HEK293 (cell line): ENCODE results near the gene EDIL3.

Experiments
- CTCF ChIA-PET: fragments of 350-600 bp; formaldehyde crosslinking; extraction: SDS; loops from one replicate; lab custom pipeline; 2021; ENCODE audit warnings: antibody characterized with exemption; lab: Yijun Ruan, JAX
- POLR2A ChIA-PET: fragments of 300-600 bp; formaldehyde crosslinking; extraction: SDS; loops from one replicate; lab custom pipeline; 2020; ENCODE audit warnings: antibody characterized with exemption, inconsistent platforms; lab: Yijun Ruan, JAX
- H3K27ac ChIP-seq: fragments of 200-500 bp; sonication (Bioruptor generic); 2 replicates; pipeline ENCODE4 v1.5.1; 2014; ENCODE audit warnings: low read depth, low read length, control low read depth, inconsistent platforms; ENCODE audit errors: extremely low read depth
- H3K36me3 ChIP-seq, 2 experiments: fragments of 200-500 bp in 1 of 2; sonication (Bioruptor generic) in 1 of 2; 1 replicate in 1 of 2; 2 replicates in 1 of 2; pipeline ENCODE4 v1.5.1; 2014 to 2017; ENCODE audit warnings: inconsistent platforms in 2 of 2, low read length in 2 of 2; ENCODE audit not compliant: control insufficient read depth in 2 of 2, insufficient read depth in 1 of 2
- H3K4me1 ChIP-seq: fragments of 200-500 bp; sonication (Bioruptor generic); 2 replicates; pipeline ENCODE4 v1.5.1; 2014; ENCODE audit warnings: mild to moderate bottlenecking, low read length, inconsistent platforms; ENCODE audit not compliant: control insufficient read depth, insufficient read depth
- H3K4me3 ChIP-seq: 2 replicates; pipeline ENCODE4 v1.5.1; 2011; ENCODE audit warnings: low read depth, mild to moderate bottlenecking, control low read depth, low read length, moderate library complexity
- H3K9me3 ChIP-seq: fragments of 200-500 bp; sonication (Bioruptor generic); 2 replicates; pipeline ENCODE4 v1.5.1; 2014; ENCODE audit warnings: low read depth, low read length, inconsistent platforms; ENCODE audit not compliant: control insufficient read depth, insufficient read depth
- FEZF1 ChIP-seq: fragments of 450-650 bp; formaldehyde crosslinking; IDR thresholded peaks from 2 replicates; pipeline ENCODE4 v1.5.1; 2016; ENCODE audit warnings: missing biosample characterization, missing genetic modification characterization
- KLF8 ChIP-seq: fragments of 450-650 bp; formaldehyde crosslinking; IDR thresholded peaks from 2 replicates; pipeline ENCODE4 v1.5.1; 2016; ENCODE audit warnings: missing biosample characterization, missing genetic modification characterization
- YY2 ChIP-seq: fragments of 450-650 bp; formaldehyde crosslinking; IDR thresholded peaks from 2 replicates; pipeline ENCODE4 v1.5.1; 2016; ENCODE audit warnings: missing biosample characterization, missing genetic modification characterization
- ZBTB20 ChIP-seq: fragments of 450-650 bp; formaldehyde crosslinking; IDR thresholded peaks from 2 replicates; pipeline ENCODE4 v1.5.1; 2016; ENCODE audit warnings: missing biosample characterization, missing genetic modification characterization
- ZNF112 ChIP-seq: fragments of 450-650 bp; formaldehyde crosslinking; IDR thresholded peaks from 2 replicates; pipeline ENCODE4 v1.5.0; 2017; ENCODE audit warnings: missing biosample characterization, missing genetic modification characterization
- ZNF24 ChIP-seq: fragments of 450-650 bp; formaldehyde crosslinking; IDR thresholded peaks from 2 replicates; pipeline ENCODE4 v1.5.1; 2016; ENCODE audit warnings: missing biosample characterization, missing genetic modification characterization
- ZNF248 ChIP-seq: fragments of 450-650 bp; formaldehyde crosslinking; IDR thresholded peaks from 2 replicates; pipeline ENCODE4 v1.5.1; 2017; ENCODE audit warnings: missing biosample characterization, missing genetic modification characterization
- ZNF341 ChIP-seq: fragments of 450-650 bp; formaldehyde crosslinking; IDR thresholded peaks from 2 replicates; pipeline ENCODE4; 2016; ENCODE audit warnings: low read depth, missing biosample characterization, missing genetic modification characterization
- ZNF394 ChIP-seq: fragments of 450-650 bp; formaldehyde crosslinking; IDR thresholded peaks from 2 replicates; pipeline ENCODE4 v1.5.1; 2016; ENCODE audit warnings: missing biosample characterization, missing genetic modification characterization, mild to moderate bottlenecking, moderate library complexity, borderline replicate concordance
- ZNF571 ChIP-seq: fragments of 450-650 bp; formaldehyde crosslinking; IDR thresholded peaks from 2 replicates; pipeline ENCODE4 v1.5.0; 2017; ENCODE audit warnings: missing biosample characterization, missing genetic modification characterization
- ZNF610 ChIP-seq: fragments of 450-650 bp; formaldehyde crosslinking; IDR thresholded peaks from 2 replicates; pipeline ENCODE4 v1.5.1; 2016; ENCODE audit warnings: missing biosample characterization, missing genetic modification characterization, borderline replicate concordance
- ZNF654 ChIP-seq: fragments of 450-650 bp; formaldehyde crosslinking; IDR thresholded peaks from 2 replicates; pipeline ENCODE4 v1.5.1; 2016; ENCODE audit warnings: low read depth, missing biosample characterization, missing genetic modification characterization
- TF ChIP-seq, protein P1 (sequence below): fragments of 450-650 bp; formaldehyde crosslinking; IDR thresholded peaks from 2 replicates; pipeline ENCODE4 v1.5.1; 2016; ENCODE audit warnings: missing biosample characterization, missing genetic modification characterization
- TF ChIP-seq, protein P2 (sequence below): fragments of 450-650 bp; formaldehyde crosslinking; IDR thresholded peaks from 2 replicates; pipeline ENCODE4 v1.5.1; 2016; ENCODE audit warnings: missing biosample characterization, missing genetic modification characterization
- TF ChIP-seq, protein P3 (sequence below): fragments of 450-650 bp; formaldehyde crosslinking; IDR thresholded peaks from 2 replicates; pipeline ENCODE4 v1.5.1; 2016; ENCODE audit warnings: missing biosample characterization, missing genetic modification characterization, borderline replicate concordance
- TF ChIP-seq, protein P4 (sequence below): fragments of 450-650 bp; formaldehyde crosslinking; IDR thresholded peaks from 2 replicates; pipeline ENCODE4 v1.5.1; 2017; ENCODE audit warnings: missing biosample characterization, missing genetic modification characterization

EDIL3 gene

DNA sequence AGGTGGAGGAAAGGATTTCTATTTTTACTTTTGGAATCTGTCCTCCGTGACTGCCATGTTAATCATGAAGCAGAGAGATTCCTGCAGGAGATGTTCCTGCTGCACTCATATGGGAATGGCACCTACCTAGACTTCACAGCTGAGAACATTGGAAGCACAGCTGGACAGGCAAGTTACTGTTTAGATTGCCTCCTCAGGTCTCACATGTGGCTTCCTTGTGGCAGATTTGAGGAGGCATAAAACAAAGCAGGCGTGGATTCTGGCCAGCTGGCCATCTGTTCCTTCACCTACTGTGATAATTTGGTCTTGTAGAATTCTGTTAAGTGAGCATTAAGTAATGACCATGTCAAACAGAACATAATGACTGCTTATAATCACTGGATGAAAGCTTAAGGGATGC lies 193.4 kb downstream of the EDIL3 start (continued):
- TF ChIP-seq, protein P1, sequence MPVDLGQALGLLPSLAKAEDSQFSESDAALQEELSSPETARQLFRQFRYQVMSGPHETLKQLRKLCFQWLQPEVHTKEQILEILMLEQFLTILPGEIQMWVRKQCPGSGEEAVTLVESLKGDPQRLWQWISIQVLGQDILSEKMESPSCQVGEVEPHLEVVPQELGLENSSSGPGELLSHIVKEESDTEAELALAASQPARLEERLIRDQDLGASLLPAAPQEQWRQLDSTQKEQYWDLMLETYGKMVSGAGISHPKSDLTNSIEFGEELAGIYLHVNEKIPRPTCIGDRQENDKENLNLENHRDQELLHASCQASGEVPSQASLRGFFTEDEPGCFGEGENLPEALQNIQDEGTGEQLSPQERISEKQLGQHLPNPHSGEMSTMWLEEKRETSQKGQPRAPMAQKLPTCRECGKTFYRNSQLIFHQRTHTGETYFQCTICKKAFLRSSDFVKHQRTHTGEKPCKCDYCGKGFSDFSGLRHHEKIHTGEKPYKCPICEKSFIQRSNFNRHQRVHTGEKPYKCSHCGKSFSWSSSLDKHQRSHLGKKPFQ (tag by site-specific recombination), result no peak
- TF ChIP-seq ZNF24 (no peak), ZNF654 (tag by site-specific recombination) (no peak), KLF8 (tag by site-specific recombination) (no peak), ZNF341 (tag by site-specific recombination) (no peak), ZNF571 (tag by site-specific recombination) (no peak)

DNA sequence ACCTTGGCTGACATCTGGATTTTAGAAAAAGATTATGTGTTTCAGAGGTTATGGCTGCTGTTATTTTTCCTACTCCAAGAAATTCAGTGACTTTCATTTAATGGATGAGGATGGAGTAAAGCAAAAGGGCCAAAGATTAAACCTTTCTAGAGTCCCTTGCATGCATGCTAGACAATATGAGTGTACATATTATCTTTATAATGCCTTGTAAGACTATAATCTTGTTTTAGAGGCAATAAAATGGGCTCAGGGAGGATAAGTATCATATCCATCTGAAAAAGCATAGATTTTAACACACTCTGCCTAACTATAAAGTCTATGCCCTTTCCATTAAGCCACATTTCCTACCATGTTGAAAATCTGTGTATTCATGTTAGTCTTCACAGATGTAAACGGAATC lies 199.8 kb downstream of the EDIL3 start:
- Histone ChIP-seq H3K4me3 (no peak overlapping the region), H3K36me3 (no peaks in the 10 kb centered on the region)
- TF ChIP-seq ZNF112 (no peak), ZBTB20 (no peak), ZNF610 (tag by site-specific recombination) (no peak), ZNF248 (tag by site-specific recombination) (no peak)
- TF ChIP-seq, all 188 proteins: peak for 0
- CTCF ChIA-PET, result no interaction called here
- Histone ChIP-seq H3K4me1 (no peaks in the 10 kb centered on the region), H3K27ac (no peak overlapping the region), H3K9me3 (no peaks in the 10 kb centered on the region)
- POLR2A ChIA-PET, result no interaction called here

DNA sequence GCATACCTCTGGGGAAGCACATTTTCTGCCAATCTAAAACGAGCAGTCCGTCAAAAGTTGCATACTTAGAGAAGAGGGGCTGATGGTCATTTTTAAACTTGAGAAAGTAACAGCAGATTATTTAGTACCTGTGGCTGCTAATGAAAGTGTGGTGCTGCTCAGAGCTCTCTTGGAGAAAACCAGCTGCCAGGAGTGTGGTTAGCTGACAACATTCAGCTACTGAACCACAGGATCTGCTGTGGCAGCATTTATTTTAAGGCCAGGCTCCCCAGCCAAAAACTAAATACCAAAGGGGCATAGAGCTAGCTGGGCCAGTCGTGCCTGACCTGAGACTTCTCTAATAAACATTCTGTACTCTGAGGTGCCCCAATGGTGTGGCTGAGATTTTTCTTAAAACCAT lies 203.6 kb downstream of the EDIL3 start:
- no peaks in the 10 kb centered on the region for H3K9me3 ChIP-seq
- no peak overlapping the region for H3K27ac ChIP-seq
- POLR2A ChIA-PET, result no interaction called here
- peak; percentile 69 for TF ChIP-seq FEZF1
- TF ChIP-seq, protein P2, sequence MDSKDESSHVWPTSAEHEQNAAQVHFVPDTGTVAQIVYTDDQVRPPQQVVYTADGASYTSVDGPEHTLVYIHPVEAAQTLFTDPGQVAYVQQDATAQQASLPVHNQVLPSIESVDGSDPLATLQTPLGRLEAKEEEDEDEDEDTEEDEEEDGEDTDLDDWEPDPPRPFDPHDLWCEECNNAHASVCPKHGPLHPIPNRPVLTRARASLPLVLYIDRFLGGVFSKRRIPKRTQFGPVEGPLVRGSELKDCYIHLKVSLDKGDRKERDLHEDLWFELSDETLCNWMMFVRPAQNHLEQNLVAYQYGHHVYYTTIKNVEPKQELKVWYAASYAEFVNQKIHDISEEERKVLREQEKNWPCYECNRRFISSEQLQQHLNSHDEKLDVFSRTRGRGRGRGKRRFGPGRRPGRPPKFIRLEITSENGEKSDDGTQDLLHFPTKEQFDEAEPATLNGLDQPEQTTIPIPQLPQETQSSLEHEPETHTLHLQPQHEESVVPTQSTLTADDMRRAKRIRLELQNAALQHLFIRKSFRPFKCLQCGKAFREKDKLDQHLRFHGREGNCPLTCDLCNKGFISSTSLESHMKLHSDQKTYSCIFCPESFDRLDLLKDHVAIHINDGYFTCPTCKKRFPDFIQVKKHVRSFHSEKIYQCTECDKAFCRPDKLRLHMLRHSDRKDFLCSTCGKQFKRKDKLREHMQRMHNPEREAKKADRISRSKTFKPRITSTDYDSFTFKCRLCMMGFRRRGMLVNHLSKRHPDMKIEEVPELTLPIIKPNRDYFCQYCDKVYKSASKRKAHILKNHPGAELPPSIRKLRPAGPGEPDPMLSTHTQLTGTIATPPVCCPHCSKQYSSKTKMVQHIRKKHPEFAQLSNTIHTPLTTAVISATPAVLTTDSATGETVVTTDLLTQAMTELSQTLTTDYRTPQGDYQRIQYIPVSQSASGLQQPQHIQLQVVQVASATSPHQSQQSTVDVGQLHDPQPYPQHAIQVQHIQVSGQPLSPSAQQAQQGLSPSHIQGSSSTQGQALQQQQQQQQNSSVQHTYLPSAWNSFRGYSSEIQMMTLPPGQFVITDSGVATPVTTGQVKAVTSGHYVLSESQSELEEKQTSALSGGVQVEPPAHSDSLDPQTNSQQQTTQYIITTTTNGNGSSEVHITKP, result no peak
- TF ChIP-seq, all 188 proteins: peak for 1
- H3K36me3 ChIP-seq, result no peaks in the 10 kb centered on the region
- no peaks in the 10 kb centered on the region for H3K4me1 ChIP-seq
- no peak overlapping the region for H3K4me3 ChIP-seq
- CTCF ChIA-PET, result no interaction called here

DNA sequence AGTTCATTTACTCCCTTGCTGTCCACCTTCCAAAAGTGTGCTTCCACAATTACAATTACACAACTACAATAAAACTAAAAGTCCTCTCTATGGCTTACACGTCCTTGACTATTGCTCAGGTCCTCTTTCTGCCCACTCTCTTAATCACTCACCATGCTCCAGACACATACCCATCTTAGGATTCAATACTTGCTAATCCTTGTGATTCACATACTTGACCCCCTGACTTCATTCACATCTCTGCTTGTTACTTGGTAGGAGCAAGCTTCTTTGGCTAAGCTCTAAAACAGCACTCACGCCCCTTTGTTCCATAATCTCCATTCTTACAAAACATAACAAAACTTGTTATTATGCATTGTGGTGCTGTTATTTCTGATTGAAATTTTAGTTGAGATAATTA lies 215.8 kb downstream of the EDIL3 start:
- no peaks in the 10 kb centered on the region for H3K4me1 ChIP-seq
- CTCF ChIA-PET, result no interaction called here
- H3K4me3 ChIP-seq, result no peak overlapping the region
- H3K9me3 ChIP-seq, result no peaks in the 10 kb centered on the region
- TF ChIP-seq, protein P3, sequence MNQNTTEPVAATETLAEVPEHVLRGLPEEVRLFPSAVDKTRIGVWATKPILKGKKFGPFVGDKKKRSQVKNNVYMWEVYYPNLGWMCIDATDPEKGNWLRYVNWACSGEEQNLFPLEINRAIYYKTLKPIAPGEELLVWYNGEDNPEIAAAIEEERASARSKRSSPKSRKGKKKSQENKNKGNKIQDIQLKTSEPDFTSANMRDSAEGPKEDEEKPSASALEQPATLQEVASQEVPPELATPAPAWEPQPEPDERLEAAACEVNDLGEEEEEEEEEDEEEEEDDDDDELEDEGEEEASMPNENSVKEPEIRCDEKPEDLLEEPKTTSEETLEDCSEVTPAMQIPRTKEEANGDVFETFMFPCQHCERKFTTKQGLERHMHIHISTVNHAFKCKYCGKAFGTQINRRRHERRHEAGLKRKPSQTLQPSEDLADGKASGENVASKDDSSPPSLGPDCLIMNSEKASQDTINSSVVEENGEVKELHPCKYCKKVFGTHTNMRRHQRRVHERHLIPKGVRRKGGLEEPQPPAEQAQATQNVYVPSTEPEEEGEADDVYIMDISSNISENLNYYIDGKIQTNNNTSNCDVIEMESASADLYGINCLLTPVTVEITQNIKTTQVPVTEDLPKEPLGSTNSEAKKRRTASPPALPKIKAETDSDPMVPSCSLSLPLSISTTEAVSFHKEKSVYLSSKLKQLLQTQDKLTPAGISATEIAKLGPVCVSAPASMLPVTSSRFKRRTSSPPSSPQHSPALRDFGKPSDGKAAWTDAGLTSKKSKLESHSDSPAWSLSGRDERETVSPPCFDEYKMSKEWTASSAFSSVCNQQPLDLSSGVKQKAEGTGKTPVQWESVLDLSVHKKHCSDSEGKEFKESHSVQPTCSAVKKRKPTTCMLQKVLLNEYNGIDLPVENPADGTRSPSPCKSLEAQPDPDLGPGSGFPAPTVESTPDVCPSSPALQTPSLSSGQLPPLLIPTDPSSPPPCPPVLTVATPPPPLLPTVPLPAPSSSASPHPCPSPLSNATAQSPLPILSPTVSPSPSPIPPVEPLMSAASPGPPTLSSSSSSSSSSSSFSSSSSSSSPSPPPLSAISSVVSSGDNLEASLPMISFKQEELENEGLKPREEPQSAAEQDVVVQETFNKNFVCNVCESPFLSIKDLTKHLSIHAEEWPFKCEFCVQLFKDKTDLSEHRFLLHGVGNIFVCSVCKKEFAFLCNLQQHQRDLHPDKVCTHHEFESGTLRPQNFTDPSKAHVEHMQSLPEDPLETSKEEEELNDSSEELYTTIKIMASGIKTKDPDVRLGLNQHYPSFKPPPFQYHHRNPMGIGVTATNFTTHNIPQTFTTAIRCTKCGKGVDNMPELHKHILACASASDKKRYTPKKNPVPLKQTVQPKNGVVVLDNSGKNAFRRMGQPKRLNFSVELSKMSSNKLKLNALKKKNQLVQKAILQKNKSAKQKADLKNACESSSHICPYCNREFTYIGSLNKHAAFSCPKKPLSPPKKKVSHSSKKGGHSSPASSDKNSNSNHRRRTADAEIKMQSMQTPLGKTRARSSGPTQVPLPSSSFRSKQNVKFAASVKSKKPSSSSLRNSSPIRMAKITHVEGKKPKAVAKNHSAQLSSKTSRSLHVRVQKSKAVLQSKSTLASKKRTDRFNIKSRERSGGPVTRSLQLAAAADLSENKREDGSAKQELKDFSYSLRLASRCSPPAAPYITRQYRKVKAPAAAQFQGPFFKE (tag by site-specific recombination), result no peak
- TF ChIP-seq, protein P4, sequence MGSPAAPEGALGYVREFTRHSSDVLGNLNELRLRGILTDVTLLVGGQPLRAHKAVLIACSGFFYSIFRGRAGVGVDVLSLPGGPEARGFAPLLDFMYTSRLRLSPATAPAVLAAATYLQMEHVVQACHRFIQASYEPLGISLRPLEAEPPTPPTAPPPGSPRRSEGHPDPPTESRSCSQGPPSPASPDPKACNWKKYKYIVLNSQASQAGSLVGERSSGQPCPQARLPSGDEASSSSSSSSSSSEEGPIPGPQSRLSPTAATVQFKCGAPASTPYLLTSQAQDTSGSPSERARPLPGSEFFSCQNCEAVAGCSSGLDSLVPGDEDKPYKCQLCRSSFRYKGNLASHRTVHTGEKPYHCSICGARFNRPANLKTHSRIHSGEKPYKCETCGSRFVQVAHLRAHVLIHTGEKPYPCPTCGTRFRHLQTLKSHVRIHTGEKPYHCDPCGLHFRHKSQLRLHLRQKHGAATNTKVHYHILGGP (tag by site-specific recombination), result no peak
- TF ChIP-seq YY2 (tag by site-specific recombination), result no peak
- no peak for TF ChIP-seq ZNF394
- TF ChIP-seq, all 188 proteins: peak for 0
- Histone ChIP-seq H3K27ac (no peak overlapping the region), H3K36me3 (no peaks in the 10 kb centered on the region)
- POLR2A ChIA-PET, result no interaction called here
